Esophagus squamous epithelium (tissue), 5 donors: ENCODE measurements around the gene SLC47A1. TPM values are rescaled to one million over a fixed set of nuclear protein-coding genes. Genes with fewer than 3 reads are reported as not detected.

ENCODE experiments used
- DNase-seq: peaks from one replicate; lab custom pipeline; 2025; lab: John Stamatoyannopoulos, UW
- H3K27ac ChIP-seq, 4 donors: fragments of 200-600 bp; sonication (generic); one replicate each; pipeline ENCODE4 v1.5.1; 2016 to 2019; ENCODE audit warnings: mild to moderate bottlenecking in 1 of 4
- H3K27me3 ChIP-seq, 4 donors: fragments of 200-600 bp; sonication (generic); 1 replicate in 3 of 4; 2 replicates in 1 of 4; pipeline versions ENCODE4 v1.5.1 to v1.6.0; 2017 to 2021; ENCODE audit warnings: antibody characterized with exemption in 1 of 4
- H3K36me3 ChIP-seq, 3 donors: fragments of 200-600 bp; sonication (generic); one replicate each; pipeline ENCODE4 v1.5.1; 2016 to 2019
- H3K4me1 ChIP-seq, 3 donors: fragments of 200-600 bp; sonication (generic); one replicate each; pipeline ENCODE4 v1.5.1; 2017 to 2019
- H3K4me3 ChIP-seq, 4 donors: fragments of 200-600 bp; sonication (generic); 1 replicate in 3 of 4; 2 replicates in 1 of 4; pipeline ENCODE4 v1.5.1; 2016 to 2019; ENCODE audit warnings: mild to moderate bottlenecking in 2 of 4, moderate library complexity in 1 of 4
- H3K9me3 ChIP-seq, 3 donors: fragments of 200-600 bp; sonication (generic); one replicate each; pipeline ENCODE4 v1.5.1; 2016 to 2019
- CTCF ChIP-seq, 6 experiments: fragments of 450-650 bp in 4 of 6; fragments of 200-600 bp in 2 of 6; sonication (generic) in 2 of 6; IDR thresholded peaks; one replicate each; pipeline ENCODE4 v1.5.1; 2016 to 2019; ENCODE audit warnings: antibody characterized with exemption in 6 of 6, mild to moderate bottlenecking in 4 of 6, moderate library complexity in 4 of 6
- POLR2A ChIP-seq, 4 donors: fragments of 450-650 bp; IDR thresholded peaks; one replicate each; pipeline ENCODE4 v1.6.1; 2017; ENCODE audit warnings: antibody characterized with exemption in 4 of 4, mild to moderate bottlenecking in 4 of 4, moderate library complexity in 3 of 4
- WGBS, 2 donors: methylation state at CpG; one replicate each; pipeline ENCODE4 v1.1.5; 2018; 5-methylcytosine and 5-hydroxymethylcytosine counted together
- intact Hi-C: fragments of 100-400 bp; cut with DNase I; formaldehyde crosslinking; loops from one replicate; pipeline ENCODE4 v1.15.0; 2022
- small RNA-seq, 4 donors: library from RNA; depleted of rRNA; stranded (forward); fragments of <200 nt; gene quantifications; one replicate each; pipeline ENCODE3, GENCODE V24; 2016
- total RNA-seq, 4 donors: library from RNA; depleted of rRNA; stranded (reverse); fragments of >200 nt; gene quantifications; one replicate each; pipeline ENCODE4 v1.1.0, GENCODE V29; 2016
- donor health status: DM: yes; HTN: yes; CAD: no.

The SLC47A1 gene
- total RNA-seq, 4 donors from 2014 or later, result 3.9 to 7.8 (median 7.3) TPM

- H3K4me1 ChIP-seq, result no peaks in the 10 kb centered on the region
- no peak for TF ChIP-seq CTCF (IDR thresholded peaks at IDR 0.05)
- no peak for TF ChIP-seq POLR2A (IDR thresholded peaks at IDR 0.05)
- 66 to 83% methylated on average over 2 of the region's 2 CpGs for WGBS, 2 donors
- H3K27ac ChIP-seq, result no peak overlapping the region
- intact Hi-C loops, result loop anchor here (10.0 kb wide), 1 partner anchor 55 kb away; no protein-coding TSS in a partner anchor
- H3K36me3 ChIP-seq, result no peaks in the 10 kb centered on the region
- peaks cover 0 to 41% (median 30%) of the 10 kb centered on the region in 3 donors for H3K9me3 ChIP-seq
- no peak overlapping the region for H3K4me3 ChIP-seq
- DNase-seq, result no peak
- H3K27me3 ChIP-seq, result no peaks in the 10 kb centered on the region
Observed at GRCh38 chr17:19619705-19620325, 86.2 kb downstream of the SLC47A1 start.

GRCh38 chr17:19621697-19622096, 88.0 kb downstream of the SLC47A1 start:
- intact Hi-C loops, result no loop called here
- H3K4me1 ChIP-seq, result no peaks in the 10 kb centered on the region
- WGBS, 2 donors, result 93 to 100% methylated on average over 1 of the region's 1 CpG
- H3K9me3 ChIP-seq, result peaks cover 0 to 41% (median 30%) of the 10 kb centered on the region in 3 donors
- no peaks in the 10 kb centered on the region for H3K27me3 ChIP-seq
- no peak for DNase-seq
- H3K27ac ChIP-seq, result no peak overlapping the region
- H3K4me3 ChIP-seq, result no peak overlapping the region
- TF ChIP-seq CTCF (IDR thresholded peaks at IDR 0.05) (no peak), POLR2A (IDR thresholded peaks at IDR 0.05) (no peak)
- H3K36me3 ChIP-seq, result no peaks in the 10 kb centered on the region

GRCh38 chr17:19626079-19626478, 92.4 kb downstream of the SLC47A1 start:
- TF ChIP-seq CTCF (IDR thresholded peaks at IDR 0.05), result no peak
- TF ChIP-seq POLR2A (IDR thresholded peaks at IDR 0.05), result no peak
- Histone ChIP-seq H3K36me3 (no peaks in the 10 kb centered on the region), H3K4me1 (no peaks in the 10 kb centered on the region), H3K27ac (no peak overlapping the region), H3K4me3 (no peak overlapping the region), H3K27me3 (peaks cover 0 to 4% (median 0%) of the 10 kb centered on the region in 4 donors), H3K9me3 (peaks cover 0 to 3% (median 0%) of the 10 kb centered on the region in 3 donors)
- DNase-seq, result no peak
- WGBS, 2 donors, result 93 to 94% methylated on average over 4 of the region's 4 CpGs
- intact Hi-C loops, result no loop called here

Small RNA genes lying within 50 kb of the gene (small RNA-seq; reads per million reads assigned to genes)
- gene AC025627.2 (0 reads per million in 4 donors), gene NMTRQ-TTG12-1 (0 reads per million in 4 donors)

Other genes with a start within 250 kb of the SLC47A1 start
- 10 to 100 TPM in 3 of 4 donors, 1 to 10 TPM in 1; 9.2 to 24.5 (median 13.0) TPM for gene B9D1, start 171.1 kb upstream of the SLC47A1 start, total RNA-seq
- 10 to 100 TPM; 22.6 to 39.7 (median 28.1) TPM for gene MAPK7, start 155.4 kb upstream of the SLC47A1 start, total RNA-seq
- 100 to 1,000 TPM in 1 of 4 donors, 10 to 100 TPM in 2, 1 to 10 TPM in 1; 4.3 to 365 (median 21.6) TPM for gene MFAP4, start 146.7 kb upstream of the SLC47A1 start, total RNA-seq
- 1 to 10 TPM in 1 of 4 donors, under 1 TPM in 2, not detected in 1; 0.45 to 1.5 (median 0.92) TPM for gene RNF112, start 122.6 kb upstream of the SLC47A1 start, total RNA-seq
- gene ALDH3A2, start 114.9 kb downstream of the SLC47A1 start, total RNA-seq, result 100 to 1,000 TPM; 169 to 351 (median 305) TPM
- 1 to 10 TPM in 1 of 4 donors, under 1 TPM in 2, not detected in 1; 0.56 to 2.2 (median 0.76) TPM for gene SLC47A2, start 182.7 kb downstream of the SLC47A1 start, total RNA-seq
- 1,000 to 10,000 TPM in 1 of 4 donors, 100 to 1,000 TPM in 3; 480 to 2,454 (median 606) TPM for gene ALDH3A1, start 214.4 kb downstream of the SLC47A1 start, total RNA-seq